Fibroblast of lung (primary cell): ENCODE measurements around the gene PTPRM.

ENCODE experiments used
- EZH2 ChIP-seq: IDR thresholded peaks from 2 replicates; pipeline ENCODE4 v1.5.1; 2012; ENCODE audit warnings: low read length, control low read depth, mild to moderate bottlenecking; ENCODE audit errors: missing control alignments
- TF ChIP-seq, protein P1 (sequence below), 2 donors: IDR thresholded peaks in 1 of 2; conservative IDR thresholded peaks in 1 of 2; 1 replicate in 1 of 2; 2 replicates in 1 of 2; pipeline ENCODE4 v1.5.1; 2011 to 2012; ENCODE audit warnings: low read length in 2 of 2, control low read depth in 1 of 2, inconsistent platforms in 1 of 2, low read depth in 1 of 2, mild to moderate bottlenecking in 1 of 2

DNA sequence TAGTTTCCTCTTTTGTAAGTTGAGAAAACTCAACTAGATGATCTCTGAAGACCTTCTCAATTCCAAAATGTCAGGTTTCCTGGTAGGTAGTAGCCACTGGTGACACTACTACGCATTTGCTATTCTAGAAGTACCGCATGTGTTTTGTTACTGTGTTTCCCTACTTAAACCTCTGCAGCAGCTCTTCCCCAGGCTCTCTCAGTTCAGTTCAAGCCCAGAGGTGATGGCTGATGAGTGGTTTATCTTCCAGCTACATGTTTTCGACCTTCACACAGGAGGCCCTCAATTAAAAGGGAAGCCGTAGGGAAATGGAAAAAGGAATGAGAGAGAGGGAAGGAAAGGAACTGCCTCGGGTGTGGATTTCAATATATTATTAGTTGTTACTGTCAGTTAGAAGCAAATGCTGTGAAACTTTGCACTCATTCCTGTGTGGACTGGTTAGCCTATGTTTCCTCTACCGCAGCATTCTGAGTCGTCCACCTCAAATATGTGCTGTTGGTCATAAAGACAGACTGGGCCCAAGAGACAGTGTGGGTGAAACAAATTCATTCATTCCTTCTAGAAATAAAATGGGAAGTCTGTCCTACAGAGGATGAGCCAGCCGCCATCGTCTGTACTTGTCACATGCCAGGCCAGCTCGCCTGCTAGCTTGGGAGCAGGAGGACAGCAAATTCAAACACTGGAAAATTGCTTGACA, 586.9 kb downstream of the PTPRM start:
- TF ChIP-seq, protein P1, sequence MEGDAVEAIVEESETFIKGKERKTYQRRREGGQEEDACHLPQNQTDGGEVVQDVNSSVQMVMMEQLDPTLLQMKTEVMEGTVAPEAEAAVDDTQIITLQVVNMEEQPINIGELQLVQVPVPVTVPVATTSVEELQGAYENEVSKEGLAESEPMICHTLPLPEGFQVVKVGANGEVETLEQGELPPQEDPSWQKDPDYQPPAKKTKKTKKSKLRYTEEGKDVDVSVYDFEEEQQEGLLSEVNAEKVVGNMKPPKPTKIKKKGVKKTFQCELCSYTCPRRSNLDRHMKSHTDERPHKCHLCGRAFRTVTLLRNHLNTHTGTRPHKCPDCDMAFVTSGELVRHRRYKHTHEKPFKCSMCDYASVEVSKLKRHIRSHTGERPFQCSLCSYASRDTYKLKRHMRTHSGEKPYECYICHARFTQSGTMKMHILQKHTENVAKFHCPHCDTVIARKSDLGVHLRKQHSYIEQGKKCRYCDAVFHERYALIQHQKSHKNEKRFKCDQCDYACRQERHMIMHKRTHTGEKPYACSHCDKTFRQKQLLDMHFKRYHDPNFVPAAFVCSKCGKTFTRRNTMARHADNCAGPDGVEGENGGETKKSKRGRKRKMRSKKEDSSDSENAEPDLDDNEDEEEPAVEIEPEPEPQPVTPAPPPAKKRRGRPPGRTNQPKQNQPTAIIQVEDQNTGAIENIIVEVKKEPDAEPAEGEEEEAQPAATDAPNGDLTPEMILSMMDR (conservative IDR thresholded peaks at IDR 0.05 in 1 of 2, IDR thresholded peaks at IDR 0.05 in 1 of 2; ENCODE audit: low read depth in 1 of 2, low read length in 2 of 2): no peak
- TF ChIP-seq EZH2: no peak
